ENCODE measurements around the gene H6PD.

The H6PD gene

GRCh38 chr1:9314711-9315379 lies 80.3 kb downstream of the H6PD start:
- in situ Hi-C loops (cut with MboI; ENCODE audit: low sequenced_read_pairs), result no loop called here

- in situ Hi-C loops (cut with MboI; ENCODE audit: low sequenced_read_pairs), result no loop called here
Measured at GRCh38 chr1:9315411-9316079, 81.0 kb downstream of the H6PD start.

- in situ Hi-C loops (cut with MboI; ENCODE audit: low sequenced_read_pairs), result no loop called here
Measured at GRCh38 chr1:9316080-9316444, 81.5 kb downstream of the H6PD start.

GRCh38 chr1:9316512-9316911 lies 81.9 kb downstream of the H6PD start:
- in situ Hi-C loops (cut with MboI; ENCODE audit: low sequenced_read_pairs), result no loop called here

DNA sequence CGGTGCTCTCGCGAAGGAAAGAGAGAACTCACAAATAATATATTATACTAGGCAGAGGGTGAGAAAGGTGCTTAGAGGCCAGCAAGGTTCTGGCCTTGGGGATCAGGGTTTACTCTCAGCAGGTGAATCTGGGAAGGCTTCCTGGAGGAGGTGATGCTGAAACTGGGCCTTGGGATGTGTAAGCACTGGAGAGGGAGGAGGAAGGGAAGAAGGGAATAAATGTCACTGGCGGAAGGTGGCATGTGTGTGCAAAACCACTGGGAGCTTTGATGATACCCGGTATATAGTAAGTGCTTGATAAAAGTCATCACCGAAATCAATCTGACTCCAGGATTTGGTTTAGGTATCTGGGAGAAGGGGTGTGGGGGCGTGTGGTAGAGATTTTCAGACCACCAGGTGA lies 82.5 kb downstream of the H6PD start:
- in situ Hi-C loops (cut with MboI; ENCODE audit: low sequenced_read_pairs), result no loop called here

- in situ Hi-C loops (cut with MboI; ENCODE audit: low sequenced_read_pairs), result no loop called here
Measured at GRCh38 chr1:9317591-9318417, 83.2 kb downstream of the H6PD start.

GRCh38 chr1:9319208-9319788 lies 84.7 kb downstream of the H6PD start:
- in situ Hi-C loops (cut with MboI; ENCODE audit: low sequenced_read_pairs), result no loop called here

DNA sequence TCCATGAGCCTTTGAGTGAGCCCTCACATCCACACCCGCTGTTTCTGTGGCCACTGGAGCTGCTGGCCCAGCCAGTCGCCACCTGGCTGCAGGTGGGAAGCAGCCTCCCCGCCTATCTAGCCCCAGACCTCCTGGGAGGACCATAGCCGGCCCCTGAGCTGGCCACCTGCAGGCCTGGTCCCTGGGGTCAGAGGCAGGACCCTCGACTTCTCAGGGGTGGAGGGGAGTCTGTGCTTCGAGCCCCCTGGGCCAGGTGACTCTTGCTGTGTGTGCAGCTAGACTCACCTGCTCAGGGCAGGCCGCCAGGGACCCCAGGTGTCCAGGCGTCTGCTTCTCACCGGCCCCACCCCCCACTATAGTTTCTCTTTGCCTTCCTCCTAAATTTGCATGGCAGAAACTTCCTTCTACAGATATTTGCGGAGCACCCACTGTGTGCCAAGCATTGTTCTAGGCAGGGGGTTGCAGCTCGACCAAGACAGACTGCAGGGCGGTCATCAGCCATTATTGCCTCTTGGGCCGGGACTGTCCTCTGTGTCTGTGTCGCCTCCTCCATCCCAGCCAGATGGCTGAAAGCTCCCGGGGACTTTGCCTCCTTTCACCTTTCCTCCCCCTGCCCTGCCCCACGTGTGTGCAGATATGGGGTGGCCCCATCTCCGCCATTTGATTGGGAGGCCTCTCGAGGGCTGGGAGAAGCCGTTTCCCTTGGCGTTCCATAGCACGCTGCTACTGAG lies 85.4 kb downstream of the H6PD start:
- in situ Hi-C loops (cut with MboI; ENCODE audit: low sequenced_read_pairs), result no loop called here
